AG04449 (cell line): ENCODE measurements around the gene SMG6.

Source experiments
- CTCF ChIA-PET: fragments of 350-600 bp; formaldehyde crosslinking; extraction: SDS; loops from one replicate; lab custom pipeline; 2021; ENCODE audit warnings: antibody characterized with exemption; lab: Yijun Ruan, JAX
- POLR2A ChIA-PET: fragments of 400-600, 350-600 bp; formaldehyde crosslinking; extraction: SDS; loops from one replicate; lab custom pipeline; 2020; ENCODE audit warnings: antibody characterized with exemption, inconsistent platforms; lab: Yijun Ruan, JAX
- DNase-seq: peaks from one replicate; pipeline ENCODE4 v3.0.0-alpha.2; 2010; ENCODE audit warnings: low read depth, low spot score
- H3K4me3 ChIP-seq: 2 replicates; pipeline ENCODE4 v1.5.1; 2011; ENCODE audit warnings: low read depth, mild to moderate bottlenecking, control low read depth, low read length
- TF ChIP-seq, protein P1 (sequence below): IDR thresholded peaks from one replicate; pipeline ENCODE4 v1.5.1; 2011; ENCODE audit warnings: mild to moderate bottlenecking, moderate library complexity, low read length, control low read depth, inconsistent platforms; ENCODE audit not compliant: insufficient read depth; ENCODE audit errors: missing control alignments

The SMG6 gene

GRCh38 chr17:2297023-2297422, 6.6 kb downstream of the SMG6 start:
- ChIA-PET CTCF (interaction anchor here (2.7 kb wide), 1 partner anchor 15 kb away, joined by 14 read pairs; no protein-coding TSS in a partner anchor), POLR2A (no interaction called here)
- DNase-seq = no peak
- TF ChIP-seq, protein P1, sequence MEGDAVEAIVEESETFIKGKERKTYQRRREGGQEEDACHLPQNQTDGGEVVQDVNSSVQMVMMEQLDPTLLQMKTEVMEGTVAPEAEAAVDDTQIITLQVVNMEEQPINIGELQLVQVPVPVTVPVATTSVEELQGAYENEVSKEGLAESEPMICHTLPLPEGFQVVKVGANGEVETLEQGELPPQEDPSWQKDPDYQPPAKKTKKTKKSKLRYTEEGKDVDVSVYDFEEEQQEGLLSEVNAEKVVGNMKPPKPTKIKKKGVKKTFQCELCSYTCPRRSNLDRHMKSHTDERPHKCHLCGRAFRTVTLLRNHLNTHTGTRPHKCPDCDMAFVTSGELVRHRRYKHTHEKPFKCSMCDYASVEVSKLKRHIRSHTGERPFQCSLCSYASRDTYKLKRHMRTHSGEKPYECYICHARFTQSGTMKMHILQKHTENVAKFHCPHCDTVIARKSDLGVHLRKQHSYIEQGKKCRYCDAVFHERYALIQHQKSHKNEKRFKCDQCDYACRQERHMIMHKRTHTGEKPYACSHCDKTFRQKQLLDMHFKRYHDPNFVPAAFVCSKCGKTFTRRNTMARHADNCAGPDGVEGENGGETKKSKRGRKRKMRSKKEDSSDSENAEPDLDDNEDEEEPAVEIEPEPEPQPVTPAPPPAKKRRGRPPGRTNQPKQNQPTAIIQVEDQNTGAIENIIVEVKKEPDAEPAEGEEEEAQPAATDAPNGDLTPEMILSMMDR = no peak
- no peak overlapping the region for H3K4me3 ChIP-seq

GRCh38 chr17:2295575-2295974, 8.0 kb downstream of the SMG6 start:
- no peak overlapping the region for H3K4me3 ChIP-seq
- TF ChIP-seq, protein P1 = no peak
- no peak for DNase-seq
- POLR2A ChIA-PET = interaction anchor here (1.1 kb wide), 1 partner anchor 41 kb away, joined by 4 read pairs; the partner anchor contains the start of gene TSR1
- CTCF ChIA-PET = interaction anchor here (0.9 to 1.4 kb wide), 5 partner anchors 13 to 244 kb away, joined by 3 to 8 read pairs (median 3); partner anchors contain the start of gene HIC1

DNA sequence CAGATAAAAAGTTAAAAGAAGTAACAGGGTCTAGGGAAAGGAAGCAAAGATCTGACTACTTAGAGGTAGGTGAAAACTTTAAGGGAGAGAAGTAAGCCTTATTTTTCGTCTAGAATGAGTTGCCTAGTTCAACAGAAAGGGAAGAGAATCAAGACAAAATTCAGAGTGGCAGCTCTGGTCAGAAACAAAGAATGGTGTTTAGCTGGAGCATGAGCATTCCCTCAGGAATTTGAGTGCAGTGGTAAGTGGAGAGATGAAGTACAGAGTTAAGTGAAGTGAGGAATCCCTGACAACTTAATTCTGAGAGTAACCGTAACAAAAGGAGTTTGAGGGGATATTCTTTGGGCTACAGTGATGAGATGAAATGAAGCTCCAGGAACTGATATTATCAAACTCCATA, 11.5 kb downstream of the SMG6 start:
- ChIA-PET CTCF (interaction anchor here (0.8 to 2.7 kb wide), 6 partner anchors 9 to 237 kb away, joined by 4 to 14 read pairs (median 5); partner anchors contain the start of gene HIC1), POLR2A (interaction anchor here (0.7 to 1.0 kb wide), 2 partner anchors 30 to 237 kb away, joined by 3 read pairs; partner anchors contain the start of gene HIC1)
- TF ChIP-seq, protein P1 = no peak
- H3K4me3 ChIP-seq = no peak overlapping the region
- DNase-seq = no peak

GRCh38 chr17:2289878-2290478, 13.6 kb downstream of the SMG6 start:
- DNase-seq = no peak
- POLR2A ChIA-PET = interaction anchor here (1.1 kb wide), 1 partner anchor 246 kb away, joined by 3 read pairs; no protein-coding TSS in a partner anchor
- no peak overlapping the region for H3K4me3 ChIP-seq
- TF ChIP-seq, protein P1 = no peak
- CTCF ChIA-PET = interaction anchor here (0.8 to 1.0 kb wide), 3 partner anchors 26 to 236 kb away, joined by 3 to 4 read pairs (median 3); partner anchors contain the start of gene HIC1

GRCh38 chr17:2283302-2283701, 20.3 kb downstream of the SMG6 start:
- TF ChIP-seq, protein P1 = no peak
- CTCF ChIA-PET = interaction anchor here (0.7 to 6.6 kb wide), 26 partner anchors 9 to 390 kb away, joined by 3 to 123 read pairs (median 5); partner anchors contain the start of gene HIC1
- POLR2A ChIA-PET = interaction anchor here (1.2 to 1.4 kb wide), 2 partner anchors 228 to 229 kb away, joined by 4 to 5 read pairs; no protein-coding TSS in a partner anchor

More at GRCh38 chr17:2283302-2283701, 20.3 kb downstream of the SMG6 start:
- no peak for DNase-seq
- H3K4me3 ChIP-seq = no peak overlapping the region
